NCI-H226 (cell line): ENCODE results near the gene DOCK1.

Source experiments
- DNase-seq: peaks from one replicate; pipeline ENCODE4 v3.0.0-alpha.2; 2015

The DOCK1 gene

GRCh38 chr10:127186813-127187212 lies 281.6 kb downstream of the DOCK1 start:
- DNase-seq: no peak

- DNase-seq: no peak
Measured at GRCh38 chr10:127189226-127189625, 284.0 kb downstream of the DOCK1 start.

GRCh38 chr10:127190427-127190826 lies 285.2 kb downstream of the DOCK1 start:
- DNase-seq: no peak

- peak; percentile 37 for DNase-seq
Measured at GRCh38 chr10:127193125-127193524, 287.9 kb downstream of the DOCK1 start.

GRCh38 chr10:127194111-127194510 lies 288.9 kb downstream of the DOCK1 start:
- DNase-seq: no peak

GRCh38 chr10:127194599-127194998 lies 289.4 kb downstream of the DOCK1 start:
- DNase-seq: no peak

- no peak for DNase-seq
Measured at GRCh38 chr10:127195041-127195506, 289.8 kb downstream of the DOCK1 start.

GRCh38 chr10:127195571-127196281 lies 290.5 kb downstream of the DOCK1 start:
- no peak for DNase-seq

GRCh38 chr10:127196282-127197153 lies 291.3 kb downstream of the DOCK1 start, which contains the start of gene INSYN2A:
TSS of gene INSYN2A (minus strand) at chr10:127196591. CDS start at chr10:127176395, 20,196 bp downstream.
- peak; percentile 25 for DNase-seq

- DNase-seq: no peak
Measured at GRCh38 chr10:127197154-127197432, 291.9 kb downstream of the DOCK1 start.

- no peak for DNase-seq
Measured at GRCh38 chr10:127198307-127198706, 293.1 kb downstream of the DOCK1 start.

GRCh38 chr10:127198721-127199120 lies 293.5 kb downstream of the DOCK1 start:
- DNase-seq: no peak

- DNase-seq: no peak
Measured at GRCh38 chr10:127200646-127201045, 295.4 kb downstream of the DOCK1 start.

GRCh38 chr10:127203067-127203466 lies 297.8 kb downstream of the DOCK1 start:
- DNase-seq: no peak

- DNase-seq: no peak
Measured at GRCh38 chr10:127207081-127207480, 301.9 kb downstream of the DOCK1 start.

GRCh38 chr10:127210936-127211466 lies 305.8 kb downstream of the DOCK1 start:
- no peak for DNase-seq

- DNase-seq: no peak
Measured at GRCh38 chr10:127215866-127216265, 310.6 kb downstream of the DOCK1 start.

- DNase-seq: no peak
Measured at GRCh38 chr10:127216274-127216673, 311.0 kb downstream of the DOCK1 start.

- DNase-seq: no peak
Measured at GRCh38 chr10:127216786-127217185, 311.6 kb downstream of the DOCK1 start.

- DNase-seq: no peak
Measured at GRCh38 chr10:127218658-127219057, 313.4 kb downstream of the DOCK1 start.

GRCh38 chr10:127221281-127221680 lies 316.1 kb downstream of the DOCK1 start:
- no peak for DNase-seq

- DNase-seq: no peak
Measured at GRCh38 chr10:127227027-127227426, 321.8 kb downstream of the DOCK1 start.

- no peak for DNase-seq
Measured at GRCh38 chr10:127227663-127228062, 322.4 kb downstream of the DOCK1 start.
